Measurements from ENCODE around the gene STIM2. TPM values are rescaled to one million over a fixed set of nuclear protein-coding genes. Genes with fewer than 3 reads are reported as not detected.

The STIM2 gene
- total RNA-seq, 4 donors from 2014 or later, result 16.9 to 29.5 (median 22.4) TPM

- no peak for ATAC-seq (ENCODE audit: low FRiP score)
- no peak for DNase-seq (ENCODE audit: low spot score)
- no peak for TF ChIP-seq CTCF (IDR thresholded peaks at IDR 0.05)
These were observed 7.5 kb downstream of the STIM2 start for GRCh38 chr4:26867914-26868684.

GRCh38 chr4:26870576-26871262 lies 10.1 kb downstream of the STIM2 start:
- ATAC-seq (ENCODE audit: low FRiP score) (no peak), DNase-seq (ENCODE audit: low spot score) (no peak)
- TF ChIP-seq CTCF (IDR thresholded peaks at IDR 0.05), result no peak

GRCh38 chr4:26871611-26872010 lies 11.0 kb downstream of the STIM2 start:
- no peak for TF ChIP-seq CTCF (IDR thresholded peaks at IDR 0.05)
- DNase-seq (ENCODE audit: low spot score) (no peak), ATAC-seq (ENCODE audit: low FRiP score) (peak; percentile 78)

- TF ChIP-seq CTCF (IDR thresholded peaks at IDR 0.05), result no peak
- ATAC-seq (ENCODE audit: low FRiP score), result no peak
- DNase-seq (ENCODE audit: low spot score), result no peak
These were observed 12.9 kb downstream of the STIM2 start for GRCh38 chr4:26873391-26874026.

- ATAC-seq (ENCODE audit: low FRiP score) (no peak), DNase-seq (ENCODE audit: low spot score) (no peak)
- no peak for TF ChIP-seq CTCF (IDR thresholded peaks at IDR 0.05)
These were observed 13.5 kb downstream of the STIM2 start for GRCh38 chr4:26874110-26874509.

GRCh38 chr4:26877406-26877805 lies 16.8 kb downstream of the STIM2 start:
- DNase-seq (ENCODE audit: low spot score) (no peak), ATAC-seq (ENCODE audit: low FRiP score) (no peak)
- no peak for TF ChIP-seq CTCF (IDR thresholded peaks at IDR 0.05)
